Spleen (tissue), 11 donors: ENCODE measurements around the gene MIDN. TPM values are rescaled to one million over a fixed set of nuclear protein-coding genes. Genes with fewer than 3 reads are reported as not detected.

Source experiments
- DNase-seq: peaks from one replicate; pipeline ENCODE4 v3.0.0-alpha.2; 2020
- H3K27ac ChIP-seq, 8 donors: fragments of 200-600 bp; sonication (generic) in 7 of 8; 1 replicate in 4 of 8; 2 replicates in 4 of 8; pipeline versions ENCODE4 v1.5.0 to v1.8.0; 2016 to 2021; ENCODE audit warnings: inconsistent platforms in 4 of 8, mild to moderate bottlenecking in 4 of 8, moderate library complexity in 1 of 8
- H3K27me3 ChIP-seq, 7 donors: fragments of 200-600 bp; sonication (generic) in 6 of 7; replicated peaks in 1 of 7; 1 replicate in 4 of 7; 2 replicates in 3 of 7; pipeline versions ENCODE4 v1.5.0 to v1.8.0; 2016 to 2021; ENCODE audit warnings: inconsistent platforms in 3 of 7, mild to moderate bottlenecking in 1 of 7
- H3K36me3 ChIP-seq, 6 donors: fragments of 200-600 bp; sonication (generic) in 5 of 6; 1 replicate in 4 of 6; 2 replicates in 2 of 6; pipeline versions ENCODE4 v1.5.0 to v1.8.0; 2016 to 2021; ENCODE audit warnings: inconsistent platforms in 2 of 6
- H3K4me1 ChIP-seq, 6 donors: fragments of 200-600 bp; sonication (generic) in 5 of 6; 1 replicate in 3 of 6; 2 replicates in 3 of 6; pipeline versions ENCODE4 v1.5.0 to v1.8.0; 2016 to 2021; ENCODE audit warnings: inconsistent platforms in 3 of 6
- H3K4me3 ChIP-seq, 8 donors: fragments of 200-600 bp; sonication (generic) in 7 of 8; 1 replicate in 4 of 8; 2 replicates in 4 of 8; pipeline versions ENCODE4 v1.5.0 to v1.8.0; 2016 to 2021; ENCODE audit warnings: inconsistent platforms in 4 of 8, mild to moderate bottlenecking in 4 of 8, moderate library complexity in 2 of 8
- H3K9me3 ChIP-seq, 8 donors: fragments of 200-600 bp; sonication (generic) in 7 of 8; 1 replicate in 4 of 8; 2 replicates in 4 of 8; pipeline versions ENCODE4 v1.5.0 to v1.8.0; 2016 to 2021; ENCODE audit warnings: inconsistent platforms in 4 of 8
- POLR2A ChIP-seq, 3 donors: fragments of 450-650 bp; IDR thresholded peaks; one replicate each; pipeline ENCODE4 v1.5.1; 2017; ENCODE audit warnings: antibody characterized with exemption in 3 of 3, mild to moderate bottlenecking in 1 of 3
- POLR2AphosphoS5 ChIP-seq, 3 donors: sonication (generic); formaldehyde crosslinking; IDR thresholded peaks; one replicate each; pipeline ENCODE4 v1.5.1; 2017; ENCODE audit warnings: antibody characterized with exemption in 3 of 3
- WGBS, 5 donors: extraction: QIAGEN DNeasy Blood & Tissue Kit in 3 of 5; methylation state at CpG; one replicate each; pipeline versions ENCODE4 v1.1.5 to v1.1.7; 2013 to 2018; 5-methylcytosine and 5-hydroxymethylcytosine counted together
- intact Hi-C: fragments of 100-400 bp; cut with DNase I; formaldehyde crosslinking; loops from one replicate; pipeline ENCODE4 v1.15.0; 2023; ENCODE audit warnings: low total_unique reads
- polyA plus RNA-seq, 3 donors: library from polyadenylated mRNA; stranded (reverse); fragments of 200-250 nt; gene quantifications; one replicate each; pipeline ENCODE4 v1.2.1, GENCODE V29; 2013
- total RNA-seq, 7 donors: library from RNA; depleted of rRNA in 3 of 7; stranded (reverse); fragments of >200 nt in 3 of 7; fragmentation: NEBNext Ultra II Directional in 4 of 7; extraction: Animal tissue kit (Norgen Biotek cat#: 25700) in 4 of 7; gene quantifications; one replicate each; pipeline versions ENCODE4 v1.1.0 to v1.2.1, GENCODE V29; 2016 to 2021
- TF ChIP-seq, protein P1 (sequence below), 11 experiments: fragments of 200-600 bp in 7 of 11; fragments of 450-650 bp in 4 of 11; sonication (generic) in 4 of 11; IDR thresholded peaks in 8 of 11; conservative IDR thresholded peaks in 3 of 11; 1 replicate in 7 of 11; 2 replicates in 4 of 11; pipeline versions ENCODE4 v1.4.0 to v1.8.0; 2016 to 2021; ENCODE audit warnings: antibody characterized with exemption in 11 of 11, inconsistent platforms in 4 of 11, mild to moderate bottlenecking in 1 of 11
- donor health status: healthy with polysubstance abuse.
- donor health status: DM: no; HTN: no; CAD: no; lungs with moderate emphysema.
- donor health status: DM: no; HTN: no; CAD: no.
- donor health status: Bipolar disorder and iron deficiency.
- donor health status: healthy.
- donor health status: DM: no; HTN: no; CAD: no.
- donor health status: DM: yes; HTN: yes; CAD: no.

MIDN gene
- total and polyA plus RNA-seq, 10 donors: 16.5 to 223 (median 86.7) TPM

DNA sequence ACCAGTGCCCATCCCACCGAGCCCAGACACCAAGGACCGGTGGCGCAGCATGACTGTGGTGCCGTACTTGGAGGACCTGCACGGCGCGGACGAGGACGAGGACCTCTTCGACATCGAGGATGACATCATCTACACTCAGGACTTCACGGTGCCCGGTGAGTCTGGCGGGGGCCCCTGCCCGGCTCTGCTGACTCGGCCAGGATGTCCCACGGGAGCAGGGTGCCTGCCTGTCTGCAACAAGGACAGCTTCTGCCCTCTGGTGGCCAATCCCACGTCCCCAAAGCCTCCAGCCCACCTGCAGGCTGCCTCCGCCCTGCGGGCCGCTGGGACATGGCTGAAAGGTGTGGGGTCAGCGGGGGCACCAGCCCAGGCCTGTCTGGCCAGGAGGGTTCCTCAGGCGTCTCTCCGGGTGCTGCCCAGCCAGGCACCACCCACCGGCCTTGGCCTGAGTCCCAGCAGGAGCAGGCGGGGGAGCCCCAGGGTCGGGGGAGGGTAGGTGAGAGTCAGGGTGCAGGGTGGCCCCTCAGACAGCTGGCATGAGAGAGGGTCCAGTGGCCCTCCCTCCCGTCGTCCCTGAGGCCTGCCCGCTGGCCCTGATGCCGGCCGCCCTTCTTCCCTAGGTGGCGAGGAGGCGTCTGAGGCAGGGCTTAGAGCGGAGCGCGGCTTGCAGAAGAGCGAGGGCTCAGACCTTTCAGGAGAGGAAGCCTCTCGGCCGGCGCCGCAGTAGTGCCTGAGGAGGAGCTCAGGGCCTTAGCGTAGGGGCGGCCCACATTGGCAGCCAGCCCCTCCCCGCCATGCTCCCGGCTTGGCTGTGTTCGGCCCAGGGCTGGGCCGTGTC, 25.1 kb upstream of the MIDN start:
- WGBS, 5 donors: 82 to 86% (median 83%) methylated on average over 42 to 48 of the region's 48 CpGs
- TF ChIP-seq POLR2AphosphoS5 (IDR thresholded peaks at IDR 0.05) (peak in 1 of 3 donors; percentile 42), POLR2A (IDR thresholded peaks at IDR 0.05) (no peak)
- TF ChIP-seq, protein P1, sequence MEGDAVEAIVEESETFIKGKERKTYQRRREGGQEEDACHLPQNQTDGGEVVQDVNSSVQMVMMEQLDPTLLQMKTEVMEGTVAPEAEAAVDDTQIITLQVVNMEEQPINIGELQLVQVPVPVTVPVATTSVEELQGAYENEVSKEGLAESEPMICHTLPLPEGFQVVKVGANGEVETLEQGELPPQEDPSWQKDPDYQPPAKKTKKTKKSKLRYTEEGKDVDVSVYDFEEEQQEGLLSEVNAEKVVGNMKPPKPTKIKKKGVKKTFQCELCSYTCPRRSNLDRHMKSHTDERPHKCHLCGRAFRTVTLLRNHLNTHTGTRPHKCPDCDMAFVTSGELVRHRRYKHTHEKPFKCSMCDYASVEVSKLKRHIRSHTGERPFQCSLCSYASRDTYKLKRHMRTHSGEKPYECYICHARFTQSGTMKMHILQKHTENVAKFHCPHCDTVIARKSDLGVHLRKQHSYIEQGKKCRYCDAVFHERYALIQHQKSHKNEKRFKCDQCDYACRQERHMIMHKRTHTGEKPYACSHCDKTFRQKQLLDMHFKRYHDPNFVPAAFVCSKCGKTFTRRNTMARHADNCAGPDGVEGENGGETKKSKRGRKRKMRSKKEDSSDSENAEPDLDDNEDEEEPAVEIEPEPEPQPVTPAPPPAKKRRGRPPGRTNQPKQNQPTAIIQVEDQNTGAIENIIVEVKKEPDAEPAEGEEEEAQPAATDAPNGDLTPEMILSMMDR (IDR thresholded peaks at IDR 0.05 in 8 of 11, conservative IDR thresholded peaks at IDR 0.05 in 3 of 11): peak in 6 of 11 experiments; percentile 30 to 60 (median 40)
- H3K9me3 ChIP-seq: no peaks in the 10 kb centered on the region
- peaks cover 8 to 52% (median 30%) of the 10 kb centered on the region in 6 donors for H3K4me1 ChIP-seq
- intact Hi-C loops: no loop called here
- no peaks in the 10 kb centered on the region for H3K27me3 ChIP-seq
- H3K27ac ChIP-seq: peak overlapping the region in 1 of 8 donors; percentile 33
- peaks cover 0 to 100% (median 80%) of the 10 kb centered on the region in 6 donors for H3K36me3 ChIP-seq
- DNase-seq: no peak
- no peak overlapping the region for H3K4me3 ChIP-seq

DNA sequence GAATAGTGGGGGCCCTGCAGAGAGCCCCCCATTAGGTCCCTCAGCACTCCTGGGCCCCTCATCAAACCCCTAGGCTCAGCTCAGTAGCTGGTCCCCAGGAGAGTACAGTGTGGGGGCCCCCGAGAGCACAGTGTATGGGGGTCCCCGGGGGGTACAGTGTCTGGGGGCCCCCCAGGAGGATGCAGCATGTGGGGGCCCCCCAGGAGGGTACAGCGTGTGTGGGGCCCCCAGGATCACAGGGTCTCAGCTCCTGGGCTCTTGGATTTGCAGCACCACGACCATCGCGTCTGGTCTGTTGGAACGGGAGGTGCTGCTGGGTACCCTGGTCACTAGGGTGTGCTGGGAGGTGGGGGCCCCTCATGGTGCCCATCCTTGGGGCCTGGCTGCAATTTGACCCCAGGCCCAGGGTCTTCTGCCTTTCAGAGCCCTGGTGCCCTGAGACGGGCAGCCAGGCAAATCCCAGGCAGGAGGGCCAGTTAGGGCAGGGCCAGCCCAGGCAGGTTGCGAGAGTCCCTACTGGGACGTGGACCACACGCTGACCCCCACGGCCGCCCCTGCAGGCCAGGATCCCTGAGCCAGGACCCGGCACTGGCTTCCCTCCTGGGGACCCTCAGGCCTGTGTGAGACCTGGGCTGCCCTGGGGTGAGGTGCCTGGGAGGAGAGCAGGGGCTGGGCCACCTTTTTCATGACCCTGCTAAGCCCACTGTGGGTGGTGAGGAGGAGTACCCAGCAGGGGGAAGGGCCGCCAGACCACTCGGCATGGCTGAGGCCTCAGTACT, 24.1 kb upstream of the MIDN start:
- Histone ChIP-seq H3K36me3 (peaks cover 0 to 95% (median 80%) of the 10 kb centered on the region in 6 donors), H3K4me1 (peaks cover 2 to 42% (median 22%) of the 10 kb centered on the region in 6 donors), H3K9me3 (no peaks in the 10 kb centered on the region), H3K27ac (no peak overlapping the region), H3K4me3 (no peak overlapping the region), H3K27me3 (no peaks in the 10 kb centered on the region)
- DNase-seq: no peak
- WGBS, 5 donors: 93 to 97% (median 95%) methylated on average over 8 to 16 of the region's 16 CpGs
- intact Hi-C loops: no loop called here
- TF ChIP-seq, protein P1 (IDR thresholded peaks at IDR 0.05 in 8 of 11, conservative IDR thresholded peaks at IDR 0.05 in 3 of 11): no peak
- TF ChIP-seq POLR2AphosphoS5 (IDR thresholded peaks at IDR 0.05): no peak

DNA sequence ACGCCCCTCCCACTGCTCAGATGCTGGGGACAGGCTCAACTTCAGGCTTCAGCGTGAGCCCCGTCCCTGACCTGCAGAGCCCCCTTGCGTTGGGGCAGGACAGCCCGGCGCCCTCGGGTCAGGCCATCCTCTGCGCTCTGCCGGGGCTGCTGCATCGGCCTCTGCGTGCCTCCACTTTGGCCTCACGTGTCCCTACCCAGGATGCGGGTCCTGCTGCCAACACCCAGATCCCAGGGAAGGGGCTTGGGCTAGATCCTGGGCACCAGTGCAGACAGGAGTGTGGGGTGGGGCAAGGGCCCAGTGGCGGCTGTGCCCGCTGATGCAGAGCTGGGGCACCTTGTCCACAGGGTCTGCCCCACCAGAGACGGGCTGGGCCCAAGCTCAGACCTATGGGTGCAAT, 23.5 kb upstream of the MIDN start:
- WGBS, 5 donors: 83 to 96% (median 90%) methylated on average over 2 to 16 of the region's 16 CpGs
- Histone ChIP-seq H3K4me3 (no peak overlapping the region), H3K27ac (no peak overlapping the region), H3K4me1 (peaks cover 2 to 39% (median 21%) of the 10 kb centered on the region in 6 donors), H3K36me3 (peaks cover 0 to 89% (median 79%) of the 10 kb centered on the region in 6 donors), H3K27me3 (no peaks in the 10 kb centered on the region), H3K9me3 (no peaks in the 10 kb centered on the region)
- DNase-seq: no peak
- peak in 1 of 3 donors; percentile 15 for TF ChIP-seq POLR2AphosphoS5 (IDR thresholded peaks at IDR 0.05)
- TF ChIP-seq, protein P1 (IDR thresholded peaks at IDR 0.05 in 8 of 11, conservative IDR thresholded peaks at IDR 0.05 in 3 of 11): no peak
- intact Hi-C loops: no loop called here
